NCI-H345 treated with DMSO at 0.1 percent for 48 hours (cell line): Measurements from ENCODE around the gene ALOX12.

Experiments
- DNase-seq: peaks from one replicate; lab custom pipeline; 2025; ENCODE audit not compliant: unreplicated experiment; lab: John Stamatoyannopoulos, UW

The ALOX12 gene

GRCh38 chr17:7021993-7022778 lies 26.3 kb downstream of the ALOX12 start:
- DNase-seq, result peak; percentile 51

GRCh38 chr17:7022781-7023571 lies 27.1 kb downstream of the ALOX12 start, which contains the start of gene BCL6B:
Gene BCL6B, plus strand, starts transcription at chr17:7023050. Its CDS starts 622 bp downstream, at chr17:7023672.
- peak; percentile 15 for DNase-seq

DNA sequence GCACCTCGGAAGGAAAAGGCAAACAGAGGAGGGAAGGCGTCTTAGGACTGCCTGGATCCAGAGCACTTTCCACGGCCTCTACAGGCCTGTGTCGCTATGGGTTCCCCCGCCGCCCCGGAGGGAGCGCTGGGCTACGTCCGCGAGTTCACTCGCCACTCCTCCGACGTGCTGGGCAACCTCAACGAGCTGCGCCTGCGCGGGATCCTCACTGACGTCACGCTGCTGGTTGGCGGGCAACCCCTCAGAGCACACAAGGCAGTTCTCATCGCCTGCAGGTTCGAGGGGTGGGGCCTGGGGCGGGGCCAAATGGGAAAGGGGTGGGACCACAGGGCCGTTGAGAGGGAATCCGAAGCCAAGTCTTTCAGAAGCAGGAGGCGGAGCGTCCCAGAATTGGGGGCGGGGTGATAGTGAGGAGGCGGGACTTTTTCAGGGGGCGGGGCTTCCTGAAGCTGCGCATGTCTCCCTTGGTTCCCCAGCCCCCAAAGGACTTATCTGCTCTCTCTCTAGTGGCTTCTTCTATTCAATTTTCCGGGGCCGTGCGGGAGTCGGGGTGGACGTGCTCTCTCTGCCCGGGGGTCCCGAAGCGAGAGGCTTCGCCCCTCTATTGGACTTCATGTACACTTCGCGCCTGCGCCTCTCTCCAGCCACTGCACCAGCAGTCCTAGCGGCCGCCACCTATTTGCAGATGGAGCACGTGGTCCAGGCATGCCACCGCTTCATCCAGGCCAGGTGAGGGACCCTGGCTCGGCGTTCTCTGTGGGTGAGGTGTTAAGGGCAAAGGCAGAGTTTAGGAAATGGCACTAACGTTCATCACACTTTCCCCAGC lies 27.9 kb downstream of the ALOX12 start:
- DNase-seq, result peak; percentile 60

DNA sequence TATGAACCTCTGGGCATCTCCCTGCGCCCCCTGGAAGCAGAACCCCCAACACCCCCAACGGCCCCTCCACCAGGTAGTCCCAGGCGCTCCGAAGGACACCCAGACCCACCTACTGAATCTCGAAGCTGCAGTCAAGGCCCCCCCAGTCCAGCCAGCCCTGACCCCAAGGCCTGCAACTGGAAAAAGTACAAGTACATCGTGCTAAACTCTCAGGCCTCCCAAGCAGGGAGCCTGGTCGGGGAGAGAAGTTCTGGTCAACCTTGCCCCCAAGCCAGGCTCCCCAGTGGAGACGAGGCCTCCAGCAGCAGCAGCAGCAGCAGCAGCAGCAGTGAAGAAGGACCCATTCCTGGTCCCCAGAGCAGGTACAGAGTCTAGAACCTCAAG lies 28.5 kb downstream of the ALOX12 start:
- DNase-seq, result no peak

GRCh38 chr17:7025245-7025644 lies 29.4 kb downstream of the ALOX12 start:
- no peak for DNase-seq

GRCh38 chr17:7026471-7027115 lies 30.7 kb downstream of the ALOX12 start:
- DNase-seq, result no peak

- no peak for DNase-seq
These were observed 31.5 kb downstream of the ALOX12 start for GRCh38 chr17:7027335-7027734.

DNA sequence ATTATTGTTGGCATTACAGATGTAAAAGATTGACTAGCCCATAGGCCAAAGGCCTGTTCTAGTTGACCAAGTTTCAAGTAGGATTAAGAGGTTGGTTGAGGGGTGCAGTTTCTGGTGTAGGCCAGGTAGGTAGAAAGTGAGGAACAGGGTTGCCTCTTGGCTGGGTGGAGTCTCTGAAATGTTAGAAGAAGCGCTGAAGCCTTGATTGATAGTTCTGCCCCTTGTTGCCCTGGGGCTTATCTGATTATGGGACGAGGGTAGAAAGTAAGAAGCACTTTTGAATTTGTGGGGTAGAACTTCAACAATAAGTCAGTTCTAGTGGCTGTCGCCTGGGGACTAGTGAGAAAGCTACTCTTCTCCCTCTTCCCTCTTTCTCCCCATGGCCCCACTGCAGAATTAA lies 33.2 kb downstream of the ALOX12 start:
- DNase-seq, result no peak

DNA sequence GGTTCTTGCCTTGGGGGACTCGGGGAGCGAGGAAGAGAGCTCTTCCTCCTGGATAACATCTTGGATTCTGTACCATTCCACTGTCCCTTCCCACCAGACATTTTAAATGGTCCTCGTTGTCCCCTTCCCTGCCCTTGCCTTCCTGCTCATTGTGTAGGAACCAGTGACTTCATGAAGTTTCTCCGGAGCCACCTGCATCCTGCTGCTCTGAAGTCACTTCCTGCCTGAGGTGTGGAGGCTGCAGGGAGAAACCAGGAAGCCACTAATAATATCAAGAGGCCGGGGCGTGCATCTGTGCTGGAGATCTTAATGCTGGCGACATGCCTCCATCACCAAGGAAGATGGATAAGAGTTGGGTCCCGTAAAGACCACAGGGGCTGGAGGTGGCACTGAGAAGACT lies 33.8 kb downstream of the ALOX12 start:
- no peak for DNase-seq

- DNase-seq, result no peak
These were observed 39.2 kb downstream of the ALOX12 start for GRCh38 chr17:7034955-7035590.

GRCh38 chr17:7035591-7036368 lies 39.9 kb downstream of the ALOX12 start, which contains the start of gene SLC16A13:
Gene SLC16A13, plus strand, starts transcription at chr17:7036015. Its CDS starts 368 bp downstream, at chr17:7036383.
- peak; percentile 86 for DNase-seq

GRCh38 chr17:7038025-7038862 lies 42.4 kb downstream of the ALOX12 start:
- no peak for DNase-seq

GRCh38 chr17:7039832-7040231 lies 44.0 kb downstream of the ALOX12 start:
- DNase-seq, result no peak

GRCh38 chr17:7041607-7042500 lies 46.0 kb downstream of the ALOX12 start:
- DNase-seq, result no peak

DNA sequence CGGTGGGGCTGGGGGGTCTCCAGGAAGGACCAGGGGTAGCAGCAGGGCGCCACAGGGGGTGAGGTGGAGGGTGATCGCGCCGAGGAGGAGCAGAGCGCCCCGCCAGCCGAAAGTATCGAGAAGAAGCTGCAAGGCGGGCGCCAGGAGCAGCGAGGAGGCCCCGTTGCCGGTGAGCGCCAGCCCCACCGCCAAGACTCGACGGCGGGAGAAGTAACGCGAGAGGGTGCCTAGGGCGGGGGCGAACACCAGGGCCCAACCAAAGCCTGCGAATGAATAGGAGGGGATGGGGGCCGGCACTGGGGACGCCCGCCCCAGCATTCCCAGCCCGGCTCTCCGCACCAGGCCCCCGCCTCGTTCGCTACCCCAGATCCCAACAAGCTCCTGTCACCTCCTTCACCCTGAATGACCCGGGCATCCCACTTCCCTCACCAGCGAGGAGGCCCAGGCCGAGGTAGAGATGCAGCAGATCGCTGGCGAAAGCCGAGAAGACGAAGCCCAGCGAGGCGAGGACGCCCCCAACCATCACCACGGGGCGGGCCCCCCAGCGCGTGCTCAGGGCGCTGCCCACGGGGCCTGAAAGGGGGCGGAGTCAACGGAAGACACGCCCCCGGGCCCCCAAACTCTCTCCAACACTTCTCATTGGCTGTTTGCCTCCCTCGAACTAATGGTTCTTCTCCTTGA lies 46.8 kb downstream of the ALOX12 start:
- no peak for DNase-seq

- no peak for DNase-seq
These were observed 47.3 kb downstream of the ALOX12 start for GRCh38 chr17:7043182-7043496.

GRCh38 chr17:7043497-7044198 lies 47.8 kb downstream of the ALOX12 start, which contains the start of gene SLC16A11:
Gene SLC16A11, minus strand, starts transcription at chr17:7044092. Its CDS starts 579 bp downstream, at chr17:7043513.
- peak; percentile 82 for DNase-seq
